HT1080 (cell line): ENCODE measurements around the gene PAX1. TPM values are rescaled to one million over a fixed set of nuclear protein-coding genes. Genes with fewer than 3 reads are reported as not detected.

Source experiments
- DNase-seq: peaks from one replicate; pipeline ENCODE4 v3.0.0-alpha.2; 2015; ENCODE audit warnings: low read depth
- small RNA-seq: library from RNA; depleted of rRNA; stranded (forward); fragments of <200 nt; gene quantifications from one replicate; pipeline ENCODE3, GENCODE V24; 2014
- total RNA-seq: library from RNA; depleted of rRNA; stranded (reverse); fragments of >200 nt; shearing (Covaris generic); gene quantifications from 2 replicates; pipeline ENCODE4 v1.2.3, GENCODE V29; 2014; rRNA removed

The PAX1 gene
- total RNA-seq, 1 experiment from 2014 or later = not detected

- DNase-seq = no peak
Observed at GRCh38 chr20:21725892-21726291, 20.4 kb downstream of the PAX1 start.

DNA sequence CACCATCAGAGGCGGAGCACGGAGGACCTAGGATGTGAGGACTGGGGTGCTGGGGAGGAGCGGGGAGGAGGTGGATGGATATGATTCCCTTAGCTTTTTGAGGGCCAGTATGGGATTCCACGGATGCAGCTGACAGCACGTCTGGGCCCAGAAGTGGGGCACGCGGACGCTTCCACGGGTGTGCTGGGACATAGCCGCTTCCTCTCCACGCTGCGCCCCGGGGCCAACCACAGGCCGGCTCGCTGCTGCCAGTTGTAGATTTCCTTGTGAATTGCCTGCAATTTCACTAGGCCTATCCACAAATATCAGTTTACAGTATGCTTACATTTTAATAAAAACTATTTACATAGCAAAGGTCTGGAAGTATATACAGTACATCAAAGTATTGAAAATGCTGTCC, 23.9 kb downstream of the PAX1 start:
- DNase-seq = no peak

DNA sequence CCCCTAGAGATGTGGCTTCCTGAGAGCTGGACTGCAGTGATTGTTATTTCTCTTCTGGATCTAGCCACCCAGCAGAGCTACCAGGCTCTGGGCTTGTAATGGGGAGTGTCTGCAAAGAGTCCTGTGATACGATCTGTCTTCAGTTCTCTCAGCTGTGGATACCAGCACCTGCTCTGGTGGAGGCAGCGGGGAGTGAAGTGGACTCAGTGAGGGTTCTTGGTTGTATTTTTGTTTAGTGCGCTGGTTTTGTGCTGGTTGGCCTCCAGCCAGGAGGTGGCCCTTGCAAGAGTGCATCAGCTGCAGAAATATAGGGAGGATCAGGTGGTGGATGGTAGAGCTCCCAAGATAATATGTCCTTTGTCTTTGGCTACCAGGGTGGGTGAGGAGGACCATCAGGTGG, 33.7 kb downstream of the PAX1 start:
- DNase-seq = no peak

DNA sequence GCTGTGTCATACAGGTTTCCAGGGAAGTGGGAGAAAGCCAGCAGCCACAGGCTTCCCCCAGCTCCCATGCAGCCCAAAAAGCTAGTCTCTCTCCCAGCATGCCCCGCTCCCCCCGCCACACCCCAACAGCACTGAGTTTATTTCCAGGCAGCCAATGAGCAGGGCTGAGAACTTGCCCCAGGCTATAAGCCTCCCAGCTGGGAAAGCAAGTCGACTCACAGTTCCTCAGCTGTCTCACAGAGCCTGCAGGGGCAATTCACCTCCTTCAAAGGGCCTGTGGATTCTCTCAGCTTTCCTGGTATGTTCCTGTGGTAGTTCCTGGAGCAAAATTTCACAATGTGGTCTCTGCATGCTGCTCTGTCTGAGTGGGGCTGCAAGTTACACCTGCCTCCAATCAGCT, 34.2 kb downstream of the PAX1 start:
- no peak for DNase-seq

DNA sequence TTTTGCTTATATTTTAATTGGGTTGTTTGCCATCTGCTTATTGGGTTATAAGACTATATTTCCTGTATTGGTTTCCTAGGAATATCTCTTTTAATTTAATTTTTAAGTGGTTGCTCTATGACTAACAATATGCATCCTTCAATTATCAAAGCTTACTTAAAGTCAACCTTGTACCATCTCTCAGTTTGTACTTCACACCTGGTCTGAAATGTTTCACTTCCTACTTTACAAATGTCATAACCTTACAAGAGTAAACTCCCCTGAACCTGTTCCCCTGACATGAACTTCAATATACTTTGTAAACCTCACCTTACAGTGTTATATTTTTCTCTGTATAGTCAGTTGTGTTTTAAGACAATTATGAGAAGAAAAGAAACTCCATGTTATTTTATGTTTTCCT, 35.8 kb downstream of the PAX1 start:
- no peak for DNase-seq

- DNase-seq = no peak
Observed at GRCh38 chr20:21762646-21763045, 57.2 kb downstream of the PAX1 start.

DNA sequence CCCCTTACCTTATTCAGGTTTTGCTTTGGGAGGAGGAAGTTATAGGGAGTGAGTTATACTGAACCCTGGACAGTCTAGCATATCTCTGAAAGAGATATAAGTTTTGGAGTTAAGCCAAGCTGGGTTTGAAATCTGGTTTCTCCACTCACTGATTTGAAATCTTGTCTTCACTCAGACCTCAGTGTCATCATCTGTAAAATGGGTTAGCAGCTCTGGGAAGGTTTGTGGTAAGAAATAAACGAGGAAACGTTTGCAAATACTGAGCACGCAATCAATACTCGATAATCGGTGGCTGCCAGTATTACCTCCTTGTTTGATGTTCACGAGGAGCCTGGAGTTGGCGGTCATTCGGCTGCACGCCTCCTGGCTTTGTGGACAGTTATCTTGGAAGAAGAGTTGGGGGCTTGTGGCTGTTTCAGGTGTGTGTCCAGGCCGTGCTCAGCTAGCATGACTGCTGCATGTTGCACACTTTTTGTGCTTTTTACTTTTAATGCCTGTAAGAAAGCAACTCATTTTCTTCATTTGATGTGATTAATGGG, 61.8 kb downstream of the PAX1 start:
- DNase-seq = no peak

DNA sequence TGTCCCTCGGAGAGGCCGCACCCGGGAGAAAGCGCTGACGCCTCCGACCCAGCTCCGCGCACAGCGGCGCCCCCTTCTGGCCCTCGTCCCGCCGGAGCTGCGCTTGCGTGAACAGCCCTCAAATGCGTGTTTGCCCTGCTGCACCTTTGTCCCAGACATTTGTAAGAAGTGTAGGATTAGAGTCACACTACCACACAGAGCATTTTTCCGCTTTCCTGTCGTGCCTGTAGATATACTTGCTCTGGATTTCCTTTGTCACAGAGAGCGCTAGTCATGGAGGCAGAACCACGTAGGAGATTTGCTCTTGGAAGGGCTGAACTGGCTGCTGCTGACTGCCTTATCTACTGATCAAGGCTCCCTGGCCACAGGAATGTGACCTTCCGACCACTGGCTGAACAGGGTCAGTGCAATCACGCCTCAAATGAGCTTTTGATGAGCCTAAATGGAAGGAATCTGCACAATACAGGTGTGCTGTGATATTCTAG, 62.3 kb downstream of the PAX1 start:
- peak; percentile 13 for DNase-seq

Small RNAs within 50 kb of the gene (small RNA-seq; reads per million reads assigned to genes)
- gene RPL41P1 = not detected

Other genes with a start within 250 kb of the PAX1 start
- 0.13 TPM in 1 of 2 replicates, not detected in the other for gene NKX2-2, start 191.6 kb upstream of the PAX1 start, total RNA-seq